Measurements from ENCODE around the gene SDR42E1.
A peak's percentile ranks its signal among the peaks of the same experiment; 100 is the strongest.
"Not testable (repeated sequence)": the region's sequence is repeated elsewhere in the genome, so short reads cannot be mapped to it uniquely, and the experiment has no call there.

SDR42E1 gene

DNA sequence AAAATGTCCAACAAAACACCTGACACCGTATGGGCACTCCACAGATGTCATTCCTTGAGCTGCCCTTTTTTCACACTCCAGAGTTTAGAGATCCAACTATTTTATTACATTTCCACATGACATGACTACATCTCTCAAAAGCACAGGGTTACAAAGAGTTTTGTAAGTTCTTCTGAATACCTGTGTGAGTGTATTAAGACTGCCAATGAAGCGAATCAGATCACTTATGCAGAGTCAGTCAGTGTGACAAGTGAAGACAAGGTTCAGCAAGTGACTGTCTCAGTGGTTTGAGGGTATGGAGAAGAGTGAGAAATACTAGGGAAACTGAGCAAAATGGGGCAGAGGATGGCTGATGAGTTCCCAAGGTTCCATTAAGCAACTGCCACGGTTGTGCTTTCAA, 8.4 kb downstream of the SDR42E1 start:
- no peak for DNase-seq

DNA sequence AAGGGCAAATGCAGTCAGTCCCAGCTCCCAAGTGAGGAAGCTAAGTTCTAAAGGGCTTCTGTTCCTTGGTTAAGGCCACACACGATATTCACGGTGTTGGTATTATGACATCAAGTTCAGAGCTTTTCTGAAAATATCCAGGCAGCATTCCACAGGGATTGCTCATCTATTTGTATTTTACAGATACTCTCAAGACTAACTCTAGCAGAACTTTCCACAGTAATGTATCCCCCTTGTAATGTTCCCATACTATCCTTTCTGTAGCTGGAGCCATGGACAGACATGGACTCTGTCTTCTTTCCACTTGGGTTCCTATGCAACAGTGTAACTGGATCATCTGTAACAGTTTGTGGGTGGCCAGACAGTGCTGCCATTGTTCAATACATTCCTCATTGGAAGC, 13.5 kb downstream of the SDR42E1 start:
- no peak for DNase-seq

DNA sequence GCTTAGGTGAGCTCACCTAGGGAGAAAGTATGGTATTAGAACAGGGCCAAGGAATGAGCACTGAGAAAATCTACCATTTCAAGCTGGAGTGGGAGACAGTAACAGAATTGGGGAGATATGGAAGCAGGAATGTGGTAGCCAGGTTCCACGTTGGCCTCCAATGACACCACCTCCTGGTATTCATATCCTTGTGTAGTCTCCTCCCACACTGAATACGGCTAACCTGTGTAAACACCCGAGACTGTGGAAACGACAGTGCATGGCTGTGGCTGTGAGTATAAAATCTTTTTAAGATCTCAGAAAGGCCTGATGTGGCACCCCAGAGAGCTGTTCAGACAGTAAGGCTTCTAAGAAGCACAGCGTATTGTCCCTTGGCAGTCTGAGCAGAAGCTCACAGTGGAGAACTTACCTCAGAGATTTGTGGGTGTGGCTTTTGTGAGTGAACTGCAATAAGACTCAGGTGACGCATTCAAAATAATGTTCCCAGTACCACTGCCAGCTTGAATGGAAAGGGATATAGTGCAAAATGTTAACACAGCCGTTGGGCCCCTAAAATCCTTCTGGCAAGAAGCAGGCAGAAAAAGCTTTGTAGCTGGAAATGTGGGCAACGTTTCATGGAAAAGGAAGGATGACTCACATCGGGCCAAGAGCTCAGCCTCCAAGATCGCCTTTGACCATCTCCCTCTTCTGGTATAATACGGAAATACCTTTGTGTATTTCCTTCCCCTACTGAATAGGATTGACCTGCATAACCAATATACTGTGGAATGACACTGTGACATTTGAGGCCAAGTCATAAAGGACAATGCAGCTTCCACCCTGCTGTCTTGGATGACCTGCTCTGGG, 14.4 kb downstream of the SDR42E1 start:
- no peak for DNase-seq

- no peak for DNase-seq
Observed at GRCh38 chr16:81995651-81996050, 15.6 kb downstream of the SDR42E1 start.

GRCh38 chr16:81994485-81994884, 16.8 kb downstream of the SDR42E1 start:
- no peak for DNase-seq

DNA sequence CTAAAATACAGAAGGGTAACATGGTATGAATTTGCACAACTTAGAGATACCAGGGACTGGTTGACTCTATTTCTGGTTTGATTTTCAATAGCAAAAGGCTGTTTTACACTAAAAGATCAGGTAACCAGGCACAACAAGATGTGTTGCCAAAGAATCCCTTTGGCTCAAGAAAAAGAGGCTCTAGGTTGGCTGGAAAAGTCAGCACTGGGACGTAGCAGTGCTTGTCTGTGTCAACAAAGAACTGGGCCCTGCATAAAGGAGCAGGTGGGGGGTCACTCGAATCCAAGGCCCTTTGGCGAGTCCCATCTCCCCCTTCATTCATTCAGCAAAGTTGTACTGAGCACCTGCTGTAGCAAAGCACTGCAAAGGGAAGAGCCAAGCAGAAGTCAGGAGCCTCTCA, 18.4 kb downstream of the SDR42E1 start:
- DNase-seq: no peak

- no peak for DNase-seq
Observed at GRCh38 chr16:81987706-81988105, 23.6 kb downstream of the SDR42E1 start.

GRCh38 chr16:81987121-81987520, 24.1 kb downstream of the SDR42E1 start:
- DNase-seq: no peak

DNA sequence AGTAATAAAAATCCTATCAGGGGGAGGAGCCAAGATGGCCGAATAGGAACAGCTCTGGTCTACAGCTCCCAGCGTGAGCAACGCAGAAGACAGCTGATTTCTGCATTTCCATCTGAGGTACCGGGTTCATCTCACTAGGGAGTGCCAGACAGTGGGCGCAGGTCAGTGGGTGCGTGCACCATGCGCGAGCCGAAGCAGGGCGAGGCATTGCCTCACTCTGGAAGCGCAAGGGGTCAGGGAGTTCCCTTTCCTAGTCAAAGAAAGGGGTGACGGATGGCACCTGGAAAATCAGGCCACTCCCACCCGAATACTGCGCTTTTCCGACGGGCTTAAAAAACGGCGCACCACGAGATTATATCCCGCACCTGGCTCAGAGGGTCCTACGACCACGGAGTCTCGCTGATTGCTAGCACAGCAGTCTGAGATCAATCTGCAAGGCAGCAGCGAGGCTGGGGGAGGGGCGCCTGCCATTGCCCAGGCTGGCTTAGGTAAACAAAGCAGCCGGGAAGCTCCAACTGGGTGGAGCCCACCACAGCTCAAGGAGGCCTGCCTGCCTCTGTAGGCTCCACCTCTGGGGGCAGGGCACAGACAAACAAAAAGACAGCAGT, 33.8 kb downstream of the SDR42E1 start:
- DNase-seq: not testable (repeated sequence)

DNA sequence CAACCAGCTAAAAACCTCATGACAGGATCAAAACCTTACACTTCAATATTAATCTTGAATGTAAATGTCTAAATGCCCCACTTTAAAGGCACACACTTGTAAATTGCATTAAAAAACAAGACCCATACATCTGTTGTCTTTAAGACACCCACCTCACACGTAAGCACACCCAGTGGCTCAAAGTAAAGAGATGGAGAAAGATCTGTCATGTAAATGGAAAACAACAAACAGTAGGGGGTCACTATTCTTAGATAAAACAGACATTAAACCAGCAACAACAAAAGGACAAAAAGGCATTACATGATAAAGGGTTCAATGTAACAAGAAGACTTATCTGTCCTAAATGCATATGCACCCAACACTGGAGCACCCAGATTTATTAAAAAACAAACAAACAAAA, 35.6 kb downstream of the SDR42E1 start:
- DNase-seq: no peak

GRCh38 chr16:81973737-81974136, 37.5 kb downstream of the SDR42E1 start:
- no peak for DNase-seq

DNA sequence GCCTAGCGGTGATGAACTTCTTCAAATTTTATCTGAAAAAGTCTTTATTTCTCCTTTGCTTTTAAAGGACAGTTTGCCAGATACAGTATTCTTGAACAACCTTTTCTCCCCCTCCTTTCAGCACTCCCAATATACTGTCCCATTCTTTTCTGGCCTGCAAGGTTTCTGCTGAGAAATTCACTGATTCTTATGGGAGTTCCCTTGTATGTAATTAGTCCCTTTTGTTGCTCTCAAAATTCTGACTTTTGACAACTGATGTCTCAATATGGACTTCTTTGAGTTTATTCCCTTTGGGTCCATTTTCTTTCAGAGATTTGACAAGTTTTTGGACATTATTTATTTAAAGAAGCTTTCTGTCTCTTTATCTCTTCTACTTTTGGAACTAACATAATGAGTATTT, 39.4 kb downstream of the SDR42E1 start:
- no peak for DNase-seq

- DNase-seq: no peak
Observed at GRCh38 chr16:81967358-81967757, 43.9 kb downstream of the SDR42E1 start.

- no peak for DNase-seq
Observed at GRCh38 chr16:81964808-81965207, 46.5 kb downstream of the SDR42E1 start.

GRCh38 chr16:81956213-81956948, 54.9 kb downstream of the SDR42E1 start:
- no peak for DNase-seq

DNA sequence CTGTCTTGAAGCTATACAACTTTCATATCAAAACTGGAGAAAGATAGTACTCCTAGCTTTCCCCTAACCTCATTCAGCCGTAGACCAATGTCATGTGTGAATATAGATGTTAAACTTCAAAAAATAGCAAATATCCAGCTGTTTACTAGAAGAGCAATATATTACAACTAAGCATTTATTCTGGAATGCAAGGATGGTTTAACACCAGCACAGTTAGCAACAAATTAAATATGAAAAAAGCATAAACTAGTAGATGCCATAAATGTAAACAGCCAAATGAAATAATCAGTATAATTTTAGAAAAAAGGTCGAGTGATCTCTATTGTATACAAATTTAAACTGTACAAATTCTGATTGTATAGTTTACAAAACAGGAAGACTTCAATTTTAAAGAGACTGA, 59.7 kb downstream of the SDR42E1 start:
- DNase-seq: no peak

DNA sequence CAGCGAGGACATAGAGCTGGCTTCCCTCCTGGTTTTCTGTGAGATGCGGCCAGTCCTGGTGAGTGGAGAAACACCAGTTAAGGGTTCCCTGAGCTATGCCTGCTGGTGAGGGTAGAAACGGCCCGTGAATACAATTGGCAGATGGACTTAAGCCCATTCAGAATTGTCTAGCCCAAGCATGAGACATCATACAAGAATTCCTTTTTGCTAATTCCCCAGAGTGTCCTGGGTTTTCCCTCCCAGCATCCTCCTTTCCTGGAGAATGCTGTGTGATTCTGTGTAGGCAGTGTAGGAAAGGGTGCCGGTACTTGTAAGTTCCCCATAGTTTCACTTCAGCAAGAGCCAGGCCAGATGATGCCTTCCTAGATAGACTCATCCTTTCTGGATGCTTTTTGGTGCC, 65.1 kb downstream of the SDR42E1 start:
- DNase-seq: no peak

DNA sequence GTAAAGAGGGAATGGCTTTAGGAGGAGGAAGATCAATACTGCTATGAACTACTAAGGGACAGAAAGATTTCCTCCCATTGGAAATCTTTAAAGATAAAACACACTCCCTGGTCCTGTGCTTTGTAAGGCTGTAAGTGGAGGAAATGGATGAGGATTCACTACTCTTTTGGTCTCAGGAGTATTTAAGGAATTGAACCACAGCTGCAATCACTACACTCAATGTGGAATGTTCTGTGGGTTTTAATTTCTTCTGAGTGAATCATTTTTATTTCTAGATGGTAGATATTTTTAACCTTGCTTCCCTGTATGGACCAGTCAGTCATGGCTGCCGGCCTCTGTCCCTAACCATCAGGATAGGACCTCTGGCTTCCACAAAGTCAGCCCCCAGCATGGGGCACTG, 65.6 kb downstream of the SDR42E1 start:
- no peak for DNase-seq

GRCh38 chr16:81942007-81942601, 69.2 kb downstream of the SDR42E1 start:
- no peak for DNase-seq

DNA sequence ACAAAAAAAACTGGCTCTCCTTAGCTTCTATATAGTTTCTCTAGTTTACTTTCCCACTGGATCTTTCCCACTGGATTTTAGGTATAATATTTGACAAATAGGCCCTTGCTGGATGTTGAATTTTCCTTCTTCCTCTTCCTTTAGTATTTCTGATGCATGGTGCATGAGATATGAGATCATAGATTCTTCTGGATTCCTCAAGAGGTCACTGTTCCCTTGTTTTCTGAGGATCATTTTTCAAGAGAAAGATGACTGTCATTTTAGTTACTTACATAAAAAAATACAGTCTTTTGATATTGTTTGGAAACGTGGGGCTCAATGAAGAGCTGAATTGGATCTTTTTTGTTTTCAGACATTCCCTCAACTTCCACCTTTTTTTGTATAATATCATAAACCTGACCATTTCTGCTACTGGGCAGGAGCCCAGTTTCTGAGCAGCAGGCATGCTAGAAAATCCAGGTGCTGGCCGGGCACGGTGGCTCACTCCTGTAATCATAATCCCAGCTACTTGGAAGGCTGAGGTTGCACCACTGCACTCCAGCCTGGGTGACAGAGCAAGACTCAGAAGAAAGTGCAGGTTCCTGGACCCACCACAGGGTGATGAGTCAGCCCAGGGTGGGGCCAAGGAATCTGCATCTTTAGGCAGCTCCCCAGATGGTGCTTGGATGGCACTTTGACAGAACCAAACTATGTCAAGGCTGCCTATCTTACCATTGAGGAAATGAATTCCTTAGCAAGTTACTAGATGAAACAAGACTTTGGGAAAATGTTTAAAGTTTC, 70.3 kb downstream of the SDR42E1 start:
- DNase-seq: peak; percentile 43

DNA sequence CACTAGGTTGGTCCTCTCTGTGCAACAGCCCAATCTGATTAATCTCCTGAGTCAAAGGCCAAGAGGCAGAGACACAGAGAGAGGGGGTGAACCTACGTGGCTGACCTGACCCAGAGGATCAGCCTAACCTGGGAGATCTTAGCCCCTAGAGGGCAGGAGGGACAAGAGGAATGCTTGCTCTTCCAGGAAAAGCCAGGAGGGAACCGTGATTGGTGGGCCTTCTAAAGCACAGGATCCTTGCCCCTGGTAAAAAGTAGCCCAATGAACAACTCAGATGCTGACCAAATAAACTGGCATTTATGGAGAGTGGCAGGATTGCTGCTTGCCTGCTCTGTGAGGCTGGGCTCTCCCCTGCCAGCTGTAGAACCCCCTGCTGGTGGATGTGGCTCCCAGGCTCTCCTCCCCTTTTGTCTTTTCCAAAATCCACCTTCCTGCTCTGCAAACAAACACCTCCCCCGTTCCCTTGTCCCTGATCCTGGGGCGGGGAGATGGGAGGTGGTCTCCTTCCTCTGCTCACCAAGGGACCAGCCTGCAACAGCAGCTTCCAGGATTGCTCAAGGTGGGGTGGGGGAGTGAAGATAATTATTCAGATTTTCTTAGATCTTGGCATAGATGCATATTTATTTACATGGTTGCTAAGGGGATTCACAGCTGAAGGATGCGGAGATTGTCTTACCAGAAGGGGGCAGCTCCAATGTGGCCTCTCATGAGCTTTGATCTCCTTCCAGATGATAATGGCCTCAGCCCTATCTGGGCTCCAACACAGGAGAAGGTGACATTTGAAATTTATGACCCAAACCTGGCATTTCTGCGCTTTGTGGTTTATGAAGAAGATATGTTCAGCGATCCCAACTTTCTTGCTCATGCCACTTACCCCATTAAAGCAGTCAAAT, 71.9 kb downstream of the SDR42E1 start:
- peak; percentile 44 for DNase-seq

All from NCI-H146 (cell line).